ENCODE data around the gene FANCC. TPM values are rescaled to one million over a fixed set of nuclear protein-coding genes. Genes with fewer than 3 reads are reported as not detected.
A peak's percentile ranks its signal among the peaks of the same experiment; 100 is the strongest.

The FANCC gene
- total RNA-seq, 3 donors from 2014 or later (not counting 1 experiment from before 2014, with no cell fraction given) = 9.9 to 18.9 (median 12.8) TPM

DNA sequence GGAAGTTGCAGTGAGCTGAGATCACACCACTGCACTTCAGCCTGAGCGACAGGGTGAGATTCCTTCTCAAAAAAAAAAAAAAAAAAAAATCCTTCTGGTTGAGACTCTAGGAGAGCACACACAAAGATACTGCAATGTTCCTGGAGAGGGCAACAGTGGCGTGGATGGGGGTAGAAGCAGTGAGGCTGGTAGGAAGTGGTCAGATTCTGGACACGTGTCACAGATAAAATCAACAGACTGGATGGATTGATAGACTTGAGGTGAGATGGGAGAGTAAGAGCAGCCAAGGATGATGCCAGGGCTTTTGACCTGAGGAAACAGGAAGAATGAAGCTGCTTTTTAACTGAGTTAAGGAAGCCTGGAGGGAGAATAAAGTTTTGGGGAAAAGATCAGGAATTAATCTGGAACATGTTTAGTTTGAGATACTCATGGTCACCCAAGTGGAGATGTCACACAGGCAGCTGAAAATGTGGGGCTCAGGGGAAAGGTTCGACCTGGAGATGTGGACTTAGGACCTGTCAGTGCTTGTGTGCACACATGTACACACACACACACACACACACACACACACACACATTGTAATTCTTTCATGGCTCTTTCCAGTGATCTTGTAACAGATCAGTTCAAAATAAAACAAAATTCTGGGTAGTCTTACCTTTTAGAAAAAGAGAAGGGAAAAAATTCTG, 88.1 kb downstream of the FANCC start:
- H3K4me1 Mint-ChIP-seq = peaks cover 6% of the 10 kb centered on the region in 2 donors
- no peaks in the 10 kb centered on the region for H3K4me1 ChIP-seq (ENCODE audit: control insufficient read depth, insufficient read depth, low read length)
- H3K4me3 ChIP-seq (ENCODE audit: low read length) = no peak overlapping the region
- DNase-seq = no peak
- H3K4me3 Mint-ChIP-seq = no peak overlapping the region
- H3K36me3 ChIP-seq (ENCODE audit: control insufficient read depth, insufficient read depth, low read length) = no peaks in the 10 kb centered on the region
- peaks cover 0 to 2% of the 10 kb centered on the region in 2 donors for H3K9me3 Mint-ChIP-seq
- H3K27me3 ChIP-seq (ENCODE audit: control insufficient read depth, insufficient read depth, low read length) = no peaks in the 10 kb centered on the region
- peak in 1 of 3 donors; percentile 61 for ATAC-seq
- H3K27me3 Mint-ChIP-seq (ENCODE audit: low read depth in 2 of 2) = no peaks in the 10 kb centered on the region
- H3K36me3 Mint-ChIP-seq = no peaks in the 10 kb centered on the region
- no peaks in the 10 kb centered on the region for H3K9me3 ChIP-seq (ENCODE audit: control insufficient read depth, insufficient read depth, low read length)
- H3K27ac ChIP-seq (ENCODE audit: low read length) = no peak overlapping the region
- H3K27ac Mint-ChIP-seq = no peak overlapping the region
- WGBS (ENCODE audit: insufficient coverage) = 65% methylated on average over 4 of the region's 4 CpGs
- intact Hi-C loops (cut with micrococcal nuclease) = no loop called here
- TF ChIP-seq, protein P1, sequence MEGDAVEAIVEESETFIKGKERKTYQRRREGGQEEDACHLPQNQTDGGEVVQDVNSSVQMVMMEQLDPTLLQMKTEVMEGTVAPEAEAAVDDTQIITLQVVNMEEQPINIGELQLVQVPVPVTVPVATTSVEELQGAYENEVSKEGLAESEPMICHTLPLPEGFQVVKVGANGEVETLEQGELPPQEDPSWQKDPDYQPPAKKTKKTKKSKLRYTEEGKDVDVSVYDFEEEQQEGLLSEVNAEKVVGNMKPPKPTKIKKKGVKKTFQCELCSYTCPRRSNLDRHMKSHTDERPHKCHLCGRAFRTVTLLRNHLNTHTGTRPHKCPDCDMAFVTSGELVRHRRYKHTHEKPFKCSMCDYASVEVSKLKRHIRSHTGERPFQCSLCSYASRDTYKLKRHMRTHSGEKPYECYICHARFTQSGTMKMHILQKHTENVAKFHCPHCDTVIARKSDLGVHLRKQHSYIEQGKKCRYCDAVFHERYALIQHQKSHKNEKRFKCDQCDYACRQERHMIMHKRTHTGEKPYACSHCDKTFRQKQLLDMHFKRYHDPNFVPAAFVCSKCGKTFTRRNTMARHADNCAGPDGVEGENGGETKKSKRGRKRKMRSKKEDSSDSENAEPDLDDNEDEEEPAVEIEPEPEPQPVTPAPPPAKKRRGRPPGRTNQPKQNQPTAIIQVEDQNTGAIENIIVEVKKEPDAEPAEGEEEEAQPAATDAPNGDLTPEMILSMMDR (IDR thresholded peaks at IDR 0.05) = no peak

DNA sequence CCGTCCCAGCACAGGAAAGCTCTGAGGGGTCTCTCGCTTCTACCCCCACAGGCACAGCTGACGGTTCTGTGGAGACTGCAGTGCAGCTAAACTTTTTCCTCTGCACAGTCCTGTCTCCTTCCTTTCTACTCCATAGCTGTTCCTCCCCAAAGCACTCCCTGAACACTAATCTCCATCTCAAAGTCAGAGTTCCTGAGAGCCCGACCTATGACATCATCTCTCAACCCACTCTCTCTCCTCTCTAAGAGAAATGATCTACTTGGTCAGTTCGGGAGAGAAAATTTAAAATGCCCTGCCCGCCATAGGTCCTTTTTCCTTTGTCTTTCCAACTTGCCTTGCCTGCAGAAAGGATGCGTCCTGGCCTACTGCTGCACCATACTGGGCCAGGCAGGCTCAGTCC, 90.6 kb downstream of the FANCC start:
- Mint-ChIP-seq H3K27me3 (ENCODE audit: low read depth in 2 of 2) (no peaks in the 10 kb centered on the region), H3K4me3 (no peak overlapping the region), H3K9me3 (peaks cover 0 to 2% of the 10 kb centered on the region in 2 donors), H3K4me1 (peaks cover 6% of the 10 kb centered on the region in 2 donors), H3K36me3 (no peaks in the 10 kb centered on the region), H3K27ac (no peak overlapping the region)
- H3K9me3 ChIP-seq (ENCODE audit: control insufficient read depth, insufficient read depth, low read length) = no peaks in the 10 kb centered on the region
- H3K4me3 ChIP-seq (ENCODE audit: low read length) = no peak overlapping the region
- no peaks in the 10 kb centered on the region for H3K36me3 ChIP-seq (ENCODE audit: control insufficient read depth, insufficient read depth, low read length)
- ATAC-seq (no peak), DNase-seq (no peak)
- TF ChIP-seq, protein P1 (IDR thresholded peaks at IDR 0.05) = no peak
- intact Hi-C loops (cut with micrococcal nuclease) = no loop called here
- no peak overlapping the region for H3K27ac ChIP-seq (ENCODE audit: low read length)
- 96% methylated on average over 7 of the region's 7 CpGs for WGBS (ENCODE audit: insufficient coverage)
- no peaks in the 10 kb centered on the region for H3K27me3 ChIP-seq (ENCODE audit: control insufficient read depth, insufficient read depth, low read length)
- H3K4me1 ChIP-seq (ENCODE audit: control insufficient read depth, insufficient read depth, low read length) = no peaks in the 10 kb centered on the region

DNA sequence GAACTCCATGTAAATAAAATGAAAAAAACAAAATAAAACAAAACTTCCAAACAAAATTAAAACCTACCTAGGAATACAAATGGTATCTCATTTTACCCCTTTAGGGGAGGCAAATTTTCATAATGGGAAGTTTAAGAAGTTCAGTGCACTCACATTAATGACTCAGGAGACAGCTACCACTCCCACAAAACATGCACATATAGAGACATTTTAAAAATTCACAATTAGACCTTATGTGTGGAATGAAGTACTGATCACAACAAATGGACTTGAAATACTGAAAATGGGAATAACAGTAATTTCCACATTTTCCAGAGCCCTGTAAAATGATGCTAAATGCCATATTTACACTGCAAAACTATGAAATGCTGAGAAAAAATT, 91.8 kb downstream of the FANCC start:
- Mint-ChIP-seq H3K4me3 (no peak overlapping the region), H3K4me1 (peaks cover 6% of the 10 kb centered on the region in 2 donors), H3K36me3 (no peaks in the 10 kb centered on the region), H3K9me3 (no peaks in the 10 kb centered on the region), H3K27ac (no peak overlapping the region), H3K27me3 (ENCODE audit: low read depth in 2 of 2) (no peaks in the 10 kb centered on the region)
- no peaks in the 10 kb centered on the region for H3K9me3 ChIP-seq (ENCODE audit: control insufficient read depth, insufficient read depth, low read length)
- intact Hi-C loops (cut with micrococcal nuclease) = no loop called here
- no peaks in the 10 kb centered on the region for H3K4me1 ChIP-seq (ENCODE audit: control insufficient read depth, insufficient read depth, low read length)
- no peak overlapping the region for H3K4me3 ChIP-seq (ENCODE audit: low read length)
- no peaks in the 10 kb centered on the region for H3K36me3 ChIP-seq (ENCODE audit: control insufficient read depth, insufficient read depth, low read length)
- TF ChIP-seq, protein P1 (IDR thresholded peaks at IDR 0.05) = no peak
- ATAC-seq (no peak), DNase-seq (no peak)
- no peaks in the 10 kb centered on the region for H3K27me3 ChIP-seq (ENCODE audit: control insufficient read depth, insufficient read depth, low read length)
- no peak overlapping the region for H3K27ac ChIP-seq (ENCODE audit: low read length)

All from natural killer cell (primary cell).